AG08396 (cell line): ENCODE data around the gene CTNND2.
"Not testable (repeated sequence)": the region's sequence is repeated elsewhere in the genome, so short reads cannot be mapped to it uniquely, and the experiment has no call there.

Experiments
- DNase-seq: peaks from one replicate; pipeline ENCODE4 v3.0.0; 2012; ENCODE audit warnings: low spot score, mixed read lengths

The CTNND2 gene

DNA sequence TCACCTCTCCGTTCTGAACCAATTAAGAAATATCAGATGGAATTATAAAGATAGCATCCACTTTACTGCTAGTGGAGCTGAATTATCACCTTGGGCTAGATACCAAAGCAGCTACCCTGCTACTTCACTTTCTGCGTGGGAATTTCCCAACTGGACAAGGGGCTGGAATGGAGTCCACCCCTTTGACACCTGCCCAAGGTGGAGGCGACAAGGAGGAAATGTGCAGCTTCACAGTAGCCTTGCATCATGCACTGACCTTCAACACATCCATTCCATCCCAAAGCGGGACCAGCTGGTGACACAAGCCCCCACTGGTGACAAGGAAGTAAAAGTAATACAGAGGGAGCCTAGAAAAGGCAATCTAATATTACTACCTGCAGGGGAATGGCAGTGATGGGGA lies 30.7 kb downstream of the CTNND2 start:
- DNase-seq = no peak

DNA sequence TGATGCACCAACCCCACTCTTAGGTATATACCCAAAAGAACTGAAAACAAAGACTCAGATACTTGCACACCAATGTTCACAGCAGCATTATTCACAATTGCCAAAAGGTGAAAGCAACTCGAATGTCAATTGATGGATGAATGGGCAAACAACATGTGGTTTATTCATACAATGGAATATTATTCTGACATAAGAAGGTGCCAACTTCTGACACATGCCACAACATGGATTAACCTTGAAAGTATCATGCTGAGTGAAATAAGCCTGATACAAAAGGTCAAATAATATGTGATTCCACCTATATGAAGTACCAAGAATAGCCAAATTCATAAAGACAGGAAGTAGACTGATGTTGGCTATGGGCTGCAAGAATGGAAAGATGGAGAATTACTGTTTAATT lies 35.0 kb downstream of the CTNND2 start:
- DNase-seq = no peak

DNA sequence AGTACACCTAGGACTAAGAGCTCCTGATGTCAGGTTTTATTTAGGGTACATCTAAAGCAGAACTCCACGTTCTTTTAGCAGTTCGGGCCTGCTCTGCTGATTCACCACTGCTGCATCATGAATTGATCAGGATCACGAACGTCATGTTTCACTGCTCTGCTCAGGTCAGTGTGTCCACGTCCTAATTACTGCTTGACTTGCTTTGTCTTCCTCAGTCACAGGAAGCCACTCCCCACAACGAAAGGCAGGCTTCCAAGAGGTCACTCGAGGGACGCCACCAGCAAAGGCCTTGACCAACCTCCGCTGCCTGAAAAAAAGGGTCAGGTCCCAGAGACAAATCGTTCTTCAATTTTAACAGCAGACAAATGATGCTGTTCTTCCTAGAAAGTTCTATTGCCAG lies 40.3 kb downstream of the CTNND2 start:
- no peak for DNase-seq

DNA sequence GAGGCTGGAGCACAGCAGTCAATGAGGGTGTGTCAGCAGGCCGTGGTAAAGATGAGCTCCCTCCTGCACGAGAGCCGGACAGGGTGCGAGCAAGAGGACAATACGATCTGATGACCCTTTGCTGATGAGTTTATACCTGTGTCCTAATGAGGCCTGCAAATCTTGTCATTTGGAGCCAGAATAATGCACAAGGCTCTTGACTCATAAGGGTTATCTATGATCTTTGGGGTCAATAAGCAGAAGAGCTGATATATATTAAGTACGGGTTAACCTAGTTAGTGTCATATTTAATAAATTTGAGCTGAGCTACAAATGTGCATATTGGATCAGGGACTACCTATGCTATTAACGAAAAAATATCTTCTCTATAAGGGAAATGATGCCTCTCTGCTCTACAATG lies 46.9 kb downstream of the CTNND2 start:
- DNase-seq = no peak

DNA sequence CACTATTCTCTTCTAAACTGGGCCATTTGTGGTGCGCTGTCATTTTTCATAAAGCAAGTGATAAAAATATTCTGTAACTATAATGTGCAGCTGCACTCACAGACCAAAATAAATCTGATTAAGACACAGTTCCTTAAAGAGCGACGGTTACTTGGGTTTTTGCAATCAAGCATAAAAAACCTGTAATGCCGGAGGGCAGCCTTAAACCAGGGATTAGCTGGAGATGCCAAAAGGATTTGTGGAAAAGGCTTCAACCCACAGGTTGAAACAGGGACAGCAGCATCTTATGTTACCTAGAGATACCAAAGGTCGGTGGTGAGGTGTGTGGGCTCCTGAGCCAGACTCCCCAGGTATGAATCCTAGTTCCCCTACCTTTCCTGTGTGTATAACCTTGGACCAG lies 49.3 kb downstream of the CTNND2 start:
- DNase-seq = no peak

DNA sequence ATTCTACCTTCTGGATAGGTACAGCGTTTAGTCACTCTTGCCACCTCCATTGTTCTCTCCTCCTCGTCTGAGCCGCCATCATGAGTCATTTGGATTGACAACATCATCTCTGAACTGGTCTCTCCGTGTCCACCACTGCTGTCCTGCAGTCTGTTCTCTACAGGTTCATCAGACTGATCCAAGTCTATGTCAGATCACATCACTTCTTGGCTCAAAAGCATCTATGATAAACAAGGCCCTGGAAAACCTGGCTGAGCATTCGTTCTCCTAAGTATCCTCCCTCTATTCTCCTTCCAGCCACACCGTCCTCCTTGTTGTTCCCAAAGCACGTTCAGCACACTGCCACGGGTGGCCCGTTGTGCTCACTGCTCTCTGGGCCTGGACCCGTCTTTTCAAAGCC lies 50.5 kb downstream of the CTNND2 start:
- no peak for DNase-seq

DNA sequence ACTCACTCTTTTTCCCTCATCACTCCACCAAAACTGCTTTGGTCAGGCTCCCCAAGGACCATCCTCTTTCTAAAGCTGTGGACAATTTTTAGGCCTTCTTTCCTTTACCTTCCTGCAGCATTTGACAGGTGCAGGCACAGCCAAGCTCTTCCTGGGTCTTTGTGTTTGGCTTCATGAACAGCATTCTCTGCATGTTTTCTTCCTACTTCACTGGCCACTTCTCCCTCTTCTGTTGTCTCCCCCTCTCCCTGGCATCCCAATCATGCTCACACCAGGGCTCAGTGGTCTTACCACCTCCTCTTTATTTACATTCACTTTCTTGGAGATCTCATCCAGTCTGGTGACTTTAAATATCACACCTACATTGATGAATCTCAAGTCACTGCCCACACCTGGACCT lies 51.1 kb downstream of the CTNND2 start:
- no peak for DNase-seq

DNA sequence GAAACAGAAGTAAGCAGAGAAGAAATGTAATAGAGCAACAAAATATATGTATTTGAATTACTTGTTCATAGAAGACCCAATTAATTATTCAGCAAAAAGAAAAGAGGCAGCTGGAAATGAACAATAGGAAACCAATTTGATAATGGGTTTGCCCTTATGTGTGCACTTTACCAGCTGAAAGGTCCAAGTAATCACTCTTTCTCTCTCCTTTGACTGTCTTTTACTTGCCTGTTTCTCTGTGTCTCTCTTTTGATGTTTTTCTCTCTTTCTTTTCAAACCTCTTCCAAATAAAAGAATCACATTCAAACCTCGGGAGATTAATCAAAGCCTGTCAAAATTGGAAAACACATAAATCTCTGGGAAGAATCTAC lies 51.5 kb downstream of the CTNND2 start:
- DNase-seq = no peak

DNA sequence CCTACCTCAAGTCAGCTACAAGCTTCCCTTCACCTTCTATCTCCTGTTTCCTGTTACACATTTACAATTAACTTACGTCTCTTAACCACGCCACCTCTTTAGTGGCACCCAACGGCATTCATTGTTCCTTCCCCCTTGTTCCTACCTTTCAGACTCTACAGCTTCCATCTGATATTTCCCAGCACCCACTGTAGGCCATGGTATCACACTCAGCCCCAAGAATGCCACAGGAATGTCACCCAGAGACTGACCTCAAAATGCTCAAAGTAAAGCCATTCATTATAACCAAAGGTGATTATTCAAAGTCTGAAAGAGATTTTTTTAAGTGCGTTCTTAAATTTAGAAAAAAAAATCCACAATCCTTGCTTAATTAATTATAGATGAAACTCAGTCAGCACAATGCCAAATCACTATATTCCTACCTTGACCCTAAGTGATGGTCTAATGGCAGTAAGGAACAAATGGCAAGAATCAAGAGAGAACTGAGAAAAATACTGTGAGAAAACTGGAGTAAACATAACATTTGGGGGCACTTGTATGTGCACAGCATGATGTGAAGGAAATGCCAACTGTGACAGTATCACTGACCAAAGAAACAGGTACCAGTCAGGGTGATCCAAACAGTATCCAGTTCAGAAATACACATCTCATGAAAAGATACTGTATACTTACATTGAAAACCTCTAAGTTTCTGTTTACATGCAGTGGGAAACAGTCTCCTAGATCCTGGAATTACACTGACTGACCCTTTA lies 52.1 kb downstream of the CTNND2 start:
- no peak for DNase-seq

DNA sequence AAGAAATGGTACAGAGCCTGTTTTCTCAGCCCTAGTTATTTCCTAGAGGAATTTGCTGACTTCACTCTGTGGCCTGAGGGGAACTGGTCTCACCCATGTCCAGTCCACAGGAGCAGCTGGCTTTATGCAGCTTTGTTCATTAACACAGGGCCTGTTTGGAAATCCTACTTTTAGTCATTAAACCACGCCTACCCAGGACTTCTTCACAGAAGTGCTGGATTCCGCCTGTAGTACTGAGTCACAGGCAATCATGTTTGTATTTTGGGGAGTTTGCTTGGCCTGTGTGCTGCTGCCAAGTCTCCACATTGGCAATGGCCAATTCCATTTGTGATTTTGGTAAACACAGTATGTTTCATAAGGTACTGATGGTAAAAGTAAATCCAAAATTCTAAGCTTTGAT lies 52.8 kb downstream of the CTNND2 start:
- no peak for DNase-seq

DNA sequence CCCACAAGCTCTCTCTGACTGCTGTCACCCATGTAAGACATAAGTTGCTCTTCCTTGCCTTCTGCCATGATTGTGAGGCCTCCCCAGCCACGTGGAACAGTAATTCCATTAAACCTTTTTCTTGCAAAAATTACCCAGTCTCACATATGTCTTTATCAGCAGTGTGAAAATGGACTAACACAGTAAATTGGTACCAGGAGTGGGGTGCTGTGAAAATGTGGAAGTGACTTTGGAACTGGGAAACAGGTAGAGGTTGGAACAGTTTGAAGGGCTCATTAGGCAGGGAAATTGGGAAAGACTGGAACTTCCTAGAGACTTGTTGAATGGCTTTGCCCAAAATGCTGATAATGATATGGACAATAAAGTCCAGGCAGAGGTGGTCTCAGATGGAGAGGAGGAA lies 75.7 kb downstream of the CTNND2 start:
- not testable (repeated sequence) for DNase-seq

DNA sequence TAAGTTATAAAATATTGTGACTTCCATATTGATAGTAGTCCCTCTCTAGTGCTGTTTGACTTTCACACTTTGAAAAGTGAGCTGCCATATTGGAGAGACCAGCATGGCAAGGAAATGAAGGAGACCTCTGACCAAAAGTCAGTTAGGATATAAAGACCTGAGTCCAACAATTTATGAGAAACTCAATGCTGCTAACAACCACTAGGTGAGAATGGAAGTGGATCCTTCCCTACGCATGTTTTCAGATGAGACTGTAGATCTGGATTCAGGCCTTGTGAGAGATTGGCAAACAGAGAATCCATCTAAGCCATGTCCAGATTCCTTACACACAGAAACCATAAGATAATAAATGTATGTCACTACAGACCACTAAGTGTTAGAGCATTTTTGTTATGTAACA lies 81.6 kb downstream of the CTNND2 start:
- DNase-seq = no peak

DNA sequence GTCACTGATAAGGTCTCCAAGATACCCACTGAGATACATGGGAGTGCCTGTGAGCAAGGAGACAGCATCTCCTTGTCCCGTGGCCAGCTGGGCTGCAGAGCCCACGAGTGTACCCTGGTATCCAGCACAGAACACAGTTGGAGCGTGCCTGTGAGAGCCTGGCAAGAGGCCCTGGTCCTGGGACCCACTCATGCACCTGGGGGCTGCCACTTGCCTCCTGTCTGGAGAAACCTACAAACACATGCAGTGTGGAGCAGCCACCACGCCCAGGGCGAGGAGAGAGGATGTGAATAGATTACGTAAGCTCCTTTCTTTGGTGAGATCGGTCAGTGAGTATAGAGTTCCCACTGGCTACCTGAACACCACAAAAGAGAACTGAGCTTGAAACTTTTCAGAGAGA lies 88.3 kb downstream of the CTNND2 start:
- no peak for DNase-seq

DNA sequence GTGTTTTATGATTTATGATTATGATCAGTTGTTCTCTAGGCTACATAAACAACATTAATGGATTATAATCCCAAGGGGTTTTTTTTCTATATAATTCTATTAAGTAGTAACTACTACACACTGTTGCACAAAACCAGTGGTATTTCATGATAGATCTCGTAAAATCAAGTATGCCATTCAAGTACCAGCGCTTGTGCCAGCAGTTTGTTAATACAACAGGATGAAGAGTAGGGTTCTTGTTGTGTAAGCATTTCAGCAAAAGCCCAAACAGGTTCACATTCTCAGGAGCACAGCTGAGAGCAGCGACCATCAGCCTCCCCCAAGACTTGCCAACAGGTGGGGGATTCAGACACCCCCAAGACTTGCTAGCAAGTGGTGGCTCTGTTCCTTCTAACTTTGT lies 88.8 kb downstream of the CTNND2 start:
- no peak for DNase-seq

DNA sequence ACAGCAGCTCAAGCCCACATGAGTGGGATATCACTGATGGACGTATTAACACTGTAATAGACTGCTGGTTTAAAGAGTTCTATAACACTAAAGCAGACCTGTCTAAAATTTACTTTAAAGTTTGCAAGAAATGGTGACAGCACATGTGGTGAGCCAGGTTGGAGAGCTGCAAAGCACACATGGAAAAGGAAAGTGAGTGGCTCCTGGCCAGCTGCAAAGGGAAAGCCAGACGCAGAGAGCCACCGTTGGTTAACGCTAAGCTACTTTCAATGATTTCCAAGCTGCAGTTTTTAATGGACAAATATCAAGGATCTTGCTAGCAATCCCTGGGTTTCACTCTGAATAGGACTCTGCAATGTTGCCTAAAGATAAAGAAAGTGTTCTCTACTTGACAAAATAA lies 89.9 kb downstream of the CTNND2 start:
- DNase-seq = no peak

DNA sequence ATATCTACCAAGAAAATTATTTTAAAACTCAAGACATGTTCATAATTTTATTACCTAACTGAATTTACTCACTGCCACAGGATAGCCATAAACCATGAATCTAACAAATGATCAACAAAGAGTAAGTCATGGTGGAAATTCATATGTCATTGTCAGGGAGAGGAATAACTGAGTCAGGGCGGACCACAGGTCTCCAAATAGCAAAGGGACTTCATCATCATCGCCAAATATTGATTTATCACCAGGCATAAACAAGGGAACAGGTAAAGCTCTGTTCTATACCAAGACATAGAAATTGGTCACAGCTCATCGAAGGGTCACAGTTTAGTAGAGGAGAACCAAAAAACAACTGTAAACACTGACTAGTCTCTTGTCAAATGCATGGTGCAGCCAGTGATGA lies 94.8 kb downstream of the CTNND2 start:
- DNase-seq = no peak

DNA sequence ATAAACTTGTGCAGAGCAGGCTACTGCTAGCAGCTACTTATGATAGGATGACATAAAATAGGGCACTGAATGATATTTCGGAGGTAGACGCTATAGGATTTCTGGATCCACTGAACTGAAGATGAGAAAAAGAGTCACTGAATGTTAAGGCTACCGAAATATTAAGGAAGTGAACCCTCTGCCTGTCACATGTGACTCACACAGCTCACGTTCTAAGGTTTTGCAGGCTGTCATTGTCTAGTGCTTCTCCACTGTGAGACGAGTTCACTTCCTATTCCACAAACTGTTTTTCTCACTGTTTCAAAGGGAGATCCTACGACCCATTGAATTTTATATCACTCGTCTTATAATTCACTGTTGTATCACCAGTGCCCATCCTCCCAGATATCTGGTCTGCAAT lies 100.8 kb downstream of the CTNND2 start:
- DNase-seq = no peak

DNA sequence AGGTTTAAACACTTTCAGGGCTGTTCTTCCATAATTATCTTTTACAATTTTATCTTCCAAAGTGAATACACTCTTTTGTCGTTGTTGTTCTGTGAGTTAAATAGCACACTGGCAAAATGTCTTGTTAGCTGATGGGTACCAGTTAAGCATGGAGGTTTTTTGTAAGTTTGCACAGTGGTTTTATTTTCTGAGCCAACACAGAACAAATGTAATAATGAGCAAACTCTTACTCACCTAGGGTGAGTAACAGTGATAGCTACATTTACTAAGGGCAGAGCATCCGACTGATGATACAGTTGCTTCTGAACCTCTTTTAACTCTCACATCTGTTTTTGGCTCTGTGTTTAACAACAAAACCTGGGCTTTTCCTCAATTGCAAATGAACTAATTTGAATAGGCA lies 103.2 kb downstream of the CTNND2 start:
- no peak for DNase-seq

DNA sequence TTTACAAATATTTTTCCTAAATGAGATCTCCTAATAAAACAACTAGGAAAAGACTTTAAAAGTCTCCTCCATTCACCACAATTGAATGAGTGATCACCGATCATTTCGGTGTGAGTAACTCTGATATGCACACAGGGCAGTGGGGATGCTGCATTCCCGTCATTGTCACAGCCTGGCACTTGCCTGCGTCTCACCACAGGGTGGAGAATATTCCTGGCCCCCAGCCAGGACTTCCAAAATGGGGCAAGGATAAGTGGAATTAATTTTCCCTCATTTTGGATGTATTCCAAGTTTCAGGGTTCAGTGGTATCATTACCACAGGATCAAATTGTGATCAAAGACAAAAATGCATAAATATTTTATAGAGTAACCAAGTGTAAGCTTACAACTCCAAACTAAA lies 107.1 kb downstream of the CTNND2 start:
- no peak for DNase-seq

DNA sequence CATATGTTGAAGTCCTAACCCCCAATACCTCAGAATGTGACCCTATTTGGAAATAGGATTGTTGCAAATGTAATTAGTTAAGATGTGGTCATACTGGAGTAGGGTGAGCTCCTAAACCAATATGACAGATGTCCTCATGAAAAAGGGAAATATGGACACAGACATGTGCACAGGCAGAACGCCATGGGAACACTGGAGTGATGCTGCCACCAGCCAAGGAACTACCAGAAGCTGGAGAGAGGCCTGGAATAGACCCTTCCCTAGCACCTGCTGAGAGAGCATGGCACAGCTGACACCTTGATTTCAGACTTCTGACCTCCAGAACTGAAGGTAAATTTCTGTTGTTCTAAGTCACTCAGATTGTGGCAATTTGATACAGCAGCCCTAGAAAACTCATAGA lies 110.8 kb downstream of the CTNND2 start:
- no peak for DNase-seq

DNA sequence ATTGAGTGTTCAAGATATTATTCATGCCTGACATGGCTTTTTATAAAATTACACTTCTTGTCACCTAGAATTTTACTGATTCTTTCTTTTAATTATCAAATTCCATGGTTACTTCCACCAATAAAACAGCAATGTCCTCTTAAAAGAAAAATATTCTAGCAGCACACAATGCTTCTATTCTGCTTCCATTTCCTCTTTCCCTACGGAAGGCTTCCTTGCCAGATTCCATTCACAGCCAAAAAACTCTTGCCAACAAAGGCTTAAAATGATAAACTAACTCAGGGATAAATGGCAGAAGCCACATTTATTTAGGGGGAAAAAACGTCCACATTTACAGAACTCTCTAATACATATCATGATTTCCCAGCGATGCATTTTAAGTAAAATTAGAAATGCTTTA lies 111.6 kb downstream of the CTNND2 start:
- no peak for DNase-seq

DNA sequence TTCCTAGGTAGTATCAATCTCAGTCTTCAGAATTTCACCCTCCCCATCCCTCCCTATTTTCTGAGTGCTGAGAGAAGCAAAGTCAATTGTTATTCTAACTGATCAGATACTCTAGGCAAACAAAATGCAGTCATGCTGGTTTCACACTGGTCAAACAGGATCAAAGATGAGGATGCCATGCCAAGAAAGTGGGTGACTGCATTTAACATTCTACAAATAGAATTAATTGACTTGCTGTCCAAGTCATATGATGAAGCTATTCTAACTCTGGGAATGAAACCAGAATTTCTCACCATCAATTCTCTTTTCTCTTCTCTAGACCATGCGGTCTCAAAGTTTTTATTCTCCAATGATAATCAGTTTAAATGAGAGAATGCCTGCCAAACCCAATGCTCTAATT lies 112.5 kb downstream of the CTNND2 start:
- no peak for DNase-seq

DNA sequence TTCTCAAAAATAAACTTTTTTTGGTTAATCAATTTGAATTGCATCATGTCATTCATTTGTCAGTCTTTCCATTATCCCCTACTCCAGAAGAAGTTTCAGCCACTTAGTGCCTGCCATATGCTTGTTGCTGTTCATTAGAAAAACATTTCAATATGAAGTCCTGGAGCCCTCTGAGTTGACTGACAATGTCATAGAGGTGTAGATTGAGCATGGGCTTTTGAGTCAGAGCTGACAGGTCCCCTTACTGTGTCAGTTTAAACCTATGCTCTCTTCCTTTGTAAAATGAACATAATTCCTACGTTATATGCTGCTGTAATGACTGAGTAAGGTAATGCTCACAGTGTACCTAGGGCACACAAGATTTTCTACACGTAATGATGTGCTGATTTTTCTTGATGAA lies 114.0 kb downstream of the CTNND2 start:
- DNase-seq = no peak

DNA sequence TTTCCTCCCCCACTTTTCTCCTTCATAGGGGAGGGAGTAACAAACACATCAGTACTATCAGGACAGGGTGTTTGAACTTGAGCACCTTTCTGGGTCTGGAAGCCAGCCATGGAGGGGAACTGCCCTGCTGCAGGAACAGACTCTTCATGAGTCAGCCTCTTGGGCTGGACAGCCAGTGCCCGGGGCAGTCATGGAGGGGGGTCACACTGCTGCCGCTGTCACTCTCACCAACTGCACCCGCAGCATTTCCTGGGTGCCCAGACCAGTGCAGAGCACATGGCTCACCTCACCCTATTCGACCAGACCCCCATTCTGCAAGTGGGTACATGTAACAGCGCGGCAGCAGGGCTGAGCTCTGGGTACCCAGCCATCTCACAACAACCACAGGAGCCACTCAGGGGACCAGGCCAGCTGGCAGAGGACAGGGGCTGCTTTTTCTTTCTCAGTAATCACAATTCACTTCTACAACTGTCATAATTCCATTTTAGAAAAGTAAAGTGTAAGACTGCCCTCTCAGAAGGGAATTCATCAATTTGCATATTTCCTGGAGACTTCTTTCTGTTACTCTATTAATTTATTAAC lies 118.4 kb downstream of the CTNND2 start:
- DNase-seq = no peak
